ENCODE measurements around the gene MLH3.

DNA sequence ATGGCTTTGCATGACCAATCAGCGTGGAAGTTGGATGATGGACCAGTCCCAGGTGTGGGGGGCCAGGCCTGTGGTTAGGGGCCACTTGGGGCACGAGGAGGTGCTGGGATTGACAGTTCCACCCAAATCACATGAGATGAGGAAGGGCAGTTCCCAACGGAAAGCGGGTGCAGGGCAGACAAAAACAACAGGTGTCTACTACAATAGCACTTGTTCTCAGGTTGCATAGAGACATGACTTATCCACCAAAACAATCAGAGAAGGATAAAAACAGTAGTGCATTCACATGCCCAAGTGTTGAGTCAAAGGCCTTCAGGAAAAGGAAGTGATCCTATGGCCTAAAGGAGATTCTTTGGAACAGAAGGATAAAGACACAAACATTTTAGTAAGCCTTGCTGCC, 63.1 kb downstream of the MLH3 start:
- no peak for TF ChIP-seq POLR2A (IDR thresholded peaks at IDR 0.05)
- TF ChIP-seq, protein P1, sequence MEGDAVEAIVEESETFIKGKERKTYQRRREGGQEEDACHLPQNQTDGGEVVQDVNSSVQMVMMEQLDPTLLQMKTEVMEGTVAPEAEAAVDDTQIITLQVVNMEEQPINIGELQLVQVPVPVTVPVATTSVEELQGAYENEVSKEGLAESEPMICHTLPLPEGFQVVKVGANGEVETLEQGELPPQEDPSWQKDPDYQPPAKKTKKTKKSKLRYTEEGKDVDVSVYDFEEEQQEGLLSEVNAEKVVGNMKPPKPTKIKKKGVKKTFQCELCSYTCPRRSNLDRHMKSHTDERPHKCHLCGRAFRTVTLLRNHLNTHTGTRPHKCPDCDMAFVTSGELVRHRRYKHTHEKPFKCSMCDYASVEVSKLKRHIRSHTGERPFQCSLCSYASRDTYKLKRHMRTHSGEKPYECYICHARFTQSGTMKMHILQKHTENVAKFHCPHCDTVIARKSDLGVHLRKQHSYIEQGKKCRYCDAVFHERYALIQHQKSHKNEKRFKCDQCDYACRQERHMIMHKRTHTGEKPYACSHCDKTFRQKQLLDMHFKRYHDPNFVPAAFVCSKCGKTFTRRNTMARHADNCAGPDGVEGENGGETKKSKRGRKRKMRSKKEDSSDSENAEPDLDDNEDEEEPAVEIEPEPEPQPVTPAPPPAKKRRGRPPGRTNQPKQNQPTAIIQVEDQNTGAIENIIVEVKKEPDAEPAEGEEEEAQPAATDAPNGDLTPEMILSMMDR (IDR thresholded peaks at IDR 0.05) = no peak
